Neural cell (in vitro differentiated cells): ENCODE results near the gene SPSB4. TPM values are rescaled to one million over a fixed set of nuclear protein-coding genes. Genes with fewer than 3 reads are reported as not detected.
"Not testable (repeated sequence)": the region's sequence is repeated elsewhere in the genome, so short reads cannot be mapped to it uniquely, and the experiment has no call there.

ENCODE experiments used
- H2AFZ ChIP-seq: fragments of 200-600, 300-800 bp; sonication (generic), shearing (Covaris generic); 2 replicates; pipeline ENCODE4 v1.6.0; 2014; ENCODE audit warnings: low read depth, mild to moderate bottlenecking, antibody characterized with exemption, low read length, moderate library complexity
- H3F3A ChIP-seq: fragments of 200-600 bp; shearing (Covaris generic); 2 replicates; pipeline ENCODE4 v1.6.1; 2016; ENCODE audit warnings: mild to moderate bottlenecking, moderate library complexity, mixed read lengths, antibody characterized with exemption, low read length; ENCODE audit not compliant: insufficient read depth, poor library complexity, severe bottlenecking
- H3K27ac ChIP-seq: fragments of 200-600, 300-800 bp; sonication (generic), shearing (Covaris generic); 2 replicates; pipeline ENCODE4 v1.5.1; 2014; ENCODE audit warnings: mild to moderate bottlenecking, low read length, moderate library complexity
- H3K27me3 ChIP-seq: fragments of 300-800, 200-600 bp; sonication (generic), shearing (Covaris generic); 2 replicates; pipeline ENCODE4 v1.6.0; 2014; ENCODE audit warnings: mild to moderate bottlenecking, low read depth, low read length, moderate library complexity; ENCODE audit not compliant: insufficient read depth
- H3K36me3 ChIP-seq: fragments of 300-800, 200-600 bp; sonication (generic), shearing (Covaris generic); 2 replicates; pipeline ENCODE4 v1.5.1; 2014; ENCODE audit warnings: mild to moderate bottlenecking, antibody characterized with exemption, low read length, moderate library complexity; ENCODE audit not compliant: insufficient read depth
- H3K4me2 ChIP-seq: fragments of 300-800, 200-600 bp; sonication (generic), shearing (Covaris generic); 2 replicates; pipeline ENCODE4 v1.6.0; 2014; ENCODE audit warnings: mild to moderate bottlenecking, low read length
- H3K4me3 ChIP-seq: fragments of 300-800, 200-600 bp; sonication (generic), shearing (Covaris generic); 2 replicates; pipeline ENCODE4 v1.5.1; 2014; ENCODE audit warnings: mild to moderate bottlenecking, low read length, moderate library complexity
- H3K79me2 ChIP-seq: fragments of 200-600 bp; shearing (Covaris generic); replicated peaks from 2 replicates; pipeline ENCODE4 v1.6.0; 2014; ENCODE audit warnings: mild to moderate bottlenecking, low read length, moderate library complexity; ENCODE audit not compliant: insufficient read depth
- H3K9ac ChIP-seq: fragments of 300-800, 200-600 bp; sonication (generic), shearing (Covaris generic); 2 replicates; pipeline ENCODE4 v1.6.1; 2016; ENCODE audit warnings: mild to moderate bottlenecking, low read length, mixed read lengths
- H3K9me2 ChIP-seq: fragments of 200-600 bp; shearing (Covaris generic); 2 replicates; pipeline ENCODE4 v1.6.1; 2016; ENCODE audit warnings: mild to moderate bottlenecking, low read length, mixed read lengths; ENCODE audit not compliant: insufficient read depth
- H3K9me3 ChIP-seq: fragments of 200-600, 300-800 bp; sonication (generic), shearing (Covaris generic); 2 replicates; pipeline ENCODE4 v1.6.1; 2016; ENCODE audit warnings: mild to moderate bottlenecking, mixed run types, low read length, moderate library complexity, mixed read lengths
- H4K20me1 ChIP-seq: fragments of 200-600 bp; shearing (Covaris generic); 2 replicates; pipeline ENCODE4 v1.6.1; 2016; ENCODE audit warnings: mild to moderate bottlenecking, mixed run types; ENCODE audit not compliant: insufficient read depth
- CTCF ChIP-seq: fragments of 450-650 bp; IDR thresholded peaks from 2 replicates; pipeline ENCODE4 v1.5.1; 2014; ENCODE audit warnings: antibody characterized with exemption, mild to moderate bottlenecking, moderate library complexity; ENCODE audit not compliant: poor library complexity, severe bottlenecking
- EP300 ChIP-seq: fragments of 450-650 bp; conservative IDR thresholded peaks from 2 replicates; pipeline ENCODE4 v1.6.1; 2014; ENCODE audit warnings: antibody characterized with exemption, mild to moderate bottlenecking, moderate library complexity; ENCODE audit not compliant: poor library complexity, severe bottlenecking
- EZH2 ChIP-seq: fragments of 200-600, 300-800 bp; shearing (Covaris generic), sonication (generic); IDR thresholded peaks from 2 replicates; pipeline ENCODE4 v1.6.1; 2014; ENCODE audit warnings: antibody characterized with exemption, low read length, borderline replicate concordance, mild to moderate bottlenecking; ENCODE audit not compliant: insufficient read depth, poor library complexity, severe bottlenecking
- MXI1 ChIP-seq: fragments of 450-650 bp; conservative IDR thresholded peaks from 2 replicates; pipeline ENCODE4 v1.6.1; 2014; ENCODE audit warnings: antibody characterized with exemption, mild to moderate bottlenecking; ENCODE audit not compliant: poor library complexity, severe bottlenecking
- POLR2AphosphoS5 ChIP-seq: IDR thresholded peaks from 2 replicates; pipeline ENCODE4 v1.6.1; 2012
- RAD21 ChIP-seq: fragments of 450-650 bp; conservative IDR thresholded peaks from 2 replicates; pipeline ENCODE4 v1.6.1; 2014; ENCODE audit warnings: antibody characterized with exemption, mild to moderate bottlenecking, moderate library complexity
- REST ChIP-seq: IDR thresholded peaks from 2 replicates; pipeline ENCODE4 v1.6.1; 2012; ENCODE audit warnings: borderline replicate concordance
- SMC3 ChIP-seq: fragments of 450-650 bp; conservative IDR thresholded peaks from 2 replicates; pipeline ENCODE4 v1.6.1; 2014; ENCODE audit warnings: antibody characterized with exemption, mild to moderate bottlenecking, moderate library complexity; ENCODE audit not compliant: poor library complexity
- TAF1 ChIP-seq: IDR thresholded peaks from 2 replicates; pipeline ENCODE4 v1.6.1; 2012; ENCODE audit warnings: low read depth
- polyA plus RNA-seq: library from polyadenylated mRNA; depleted of rRNA; stranded (reverse); fragments of >200 nt; gene quantifications from 2 replicates; pipeline ENCODE4 v1.2.3, GENCODE V29; 2014

The SPSB4 gene
- polyA plus RNA-seq, 1 donor from 2014 or later = 6.1 TPM

GRCh38 chr3:141111364-141112155 is 60.4 kb downstream of the SPSB4 start:
- no peaks in the 10 kb centered on the region for H3K79me2 ChIP-seq
- TF ChIP-seq POLR2AphosphoS5 (no peak), CTCF (no peak), EZH2 (no peak), REST (no peak), SMC3 (no peak), EP300 (no peak), MXI1 (no peak), TAF1 (no peak), RAD21 (no peak)
- no peak overlapping the region for H3K9ac ChIP-seq
- no peaks in the 10 kb centered on the region for H3K36me3 ChIP-seq
- H3K9me3 ChIP-seq = no peaks in the 10 kb centered on the region
- H3K27me3 ChIP-seq = no peaks in the 10 kb centered on the region
- no peaks in the 10 kb centered on the region for H4K20me1 ChIP-seq
- H3F3A ChIP-seq = no peaks in the 10 kb centered on the region
- H3K27ac ChIP-seq = no peak overlapping the region
- no peak overlapping the region for H3K4me2 ChIP-seq
- H3K4me3 ChIP-seq = no peak overlapping the region
- H3K9me2 ChIP-seq = no peaks in the 10 kb centered on the region
- no peak overlapping the region for H2AFZ ChIP-seq

GRCh38 chr3:141112686-141113297 is 61.6 kb downstream of the SPSB4 start:
- Histone ChIP-seq H4K20me1 (no peaks in the 10 kb centered on the region), H3K79me2 (no peaks in the 10 kb centered on the region), H2AFZ (no peak overlapping the region), H3K36me3 (no peaks in the 10 kb centered on the region), H3K4me2 (no peak overlapping the region), H3K27ac (no peak overlapping the region), H3K9me2 (no peaks in the 10 kb centered on the region), H3K4me3 (no peak overlapping the region), H3K9me3 (no peaks in the 10 kb centered on the region), H3K9ac (no peak overlapping the region), H3F3A (no peaks in the 10 kb centered on the region), H3K27me3 (no peaks in the 10 kb centered on the region)
- TF ChIP-seq MXI1 (no peak), REST (no peak), RAD21 (no peak), TAF1 (no peak), SMC3 (no peak), POLR2AphosphoS5 (no peak), EZH2 (no peak), EP300 (no peak), CTCF (no peak)

- not testable (repeated sequence) for H3K27ac ChIP-seq, H3K9me3 ChIP-seq, H3K27me3 ChIP-seq, H2AFZ ChIP-seq, H3K4me2 ChIP-seq, H3K79me2 ChIP-seq, H4K20me1 ChIP-seq, H3K4me3 ChIP-seq, H3K9ac ChIP-seq, H3K9me2 ChIP-seq, H3F3A ChIP-seq, H3K36me3 ChIP-seq
Observed at GRCh38 chr3:141113680-141114079, 62.5 kb downstream of the SPSB4 start.
